HG02870 (cell line): Measurements from ENCODE around the gene PKHD1.
"Not testable (repeated sequence)": the region's sequence is repeated elsewhere in the genome, so short reads cannot be mapped to it uniquely, and the experiment has no call there.

ENCODE experiments used
- ATAC-seq: cut with Tn5 transposase; IDR thresholded peaks from one replicate; pipeline ENCODE4 v1.9.1; 2021; ENCODE audit warnings: mild to moderate bottlenecking, moderate library complexity; ENCODE audit not compliant: unreplicated experiment

The PKHD1 gene

GRCh38 chr6:51932956-51933355, 154.5 kb downstream of the PKHD1 start:
- ATAC-seq = no peak

GRCh38 chr6:51930602-51931001, 156.8 kb downstream of the PKHD1 start:
- no peak for ATAC-seq

- peak; percentile 42 for ATAC-seq
These were observed 157.4 kb downstream of the PKHD1 start for GRCh38 chr6:51929934-51930574.

- ATAC-seq = peak; percentile 68
These were observed 159.1 kb downstream of the PKHD1 start for GRCh38 chr6:51928320-51928719.

GRCh38 chr6:51927450-51927849, 160.0 kb downstream of the PKHD1 start:
- ATAC-seq = no peak

GRCh38 chr6:51926125-51926524, 161.3 kb downstream of the PKHD1 start:
- peak; percentile 45 for ATAC-seq

- not testable (repeated sequence) for ATAC-seq
These were observed 164.9 kb downstream of the PKHD1 start for GRCh38 chr6:51922479-51922878.

- not testable (repeated sequence) for ATAC-seq
These were observed 169.1 kb downstream of the PKHD1 start for GRCh38 chr6:51918347-51918746.

- ATAC-seq = no peak
These were observed 172.3 kb downstream of the PKHD1 start for GRCh38 chr6:51915098-51915497.

GRCh38 chr6:51913265-51913664, 174.1 kb downstream of the PKHD1 start:
- no peak for ATAC-seq

GRCh38 chr6:51910851-51911250, 176.6 kb downstream of the PKHD1 start:
- ATAC-seq = no peak

GRCh38 chr6:51908243-51908642, 179.2 kb downstream of the PKHD1 start:
- peak; percentile 55 for ATAC-seq

- no peak for ATAC-seq
These were observed 185.3 kb downstream of the PKHD1 start for GRCh38 chr6:51901766-51902764.

- ATAC-seq = no peak
These were observed 194.0 kb downstream of the PKHD1 start for GRCh38 chr6:51893366-51893765.

GRCh38 chr6:51892750-51893149, 194.7 kb downstream of the PKHD1 start:
- ATAC-seq = peak; percentile 54

- ATAC-seq = no peak
These were observed 195.1 kb downstream of the PKHD1 start for GRCh38 chr6:51892339-51892738.

GRCh38 chr6:51891784-51892183, 195.6 kb downstream of the PKHD1 start:
- ATAC-seq = no peak

GRCh38 chr6:51887859-51888258, 199.6 kb downstream of the PKHD1 start:
- ATAC-seq = no peak

GRCh38 chr6:51885957-51886356, 201.5 kb downstream of the PKHD1 start:
- no peak for ATAC-seq

- peak; percentile 91 for ATAC-seq
These were observed 218.6 kb downstream of the PKHD1 start for GRCh38 chr6:51868591-51869355.

- ATAC-seq = no peak
These were observed 220.5 kb downstream of the PKHD1 start for GRCh38 chr6:51866867-51867266.
